Neural cell (in vitro differentiated cells): Measurements from ENCODE around the gene FBXO11. TPM values are rescaled to one million over a fixed set of nuclear protein-coding genes. Genes with fewer than 3 reads are reported as not detected.

ENCODE experiments used
- H2AFZ ChIP-seq: fragments of 200-600, 300-800 bp; sonication (generic), shearing (Covaris generic); 2 replicates; pipeline ENCODE4 v1.6.0; 2014; ENCODE audit warnings: low read depth, mild to moderate bottlenecking, antibody characterized with exemption, low read length, moderate library complexity
- H3F3A ChIP-seq: fragments of 200-600 bp; shearing (Covaris generic); 2 replicates; pipeline ENCODE4 v1.6.1; 2016; ENCODE audit warnings: mild to moderate bottlenecking, moderate library complexity, mixed read lengths, antibody characterized with exemption, low read length; ENCODE audit not compliant: insufficient read depth, poor library complexity, severe bottlenecking
- H3K27ac ChIP-seq: fragments of 200-600, 300-800 bp; sonication (generic), shearing (Covaris generic); 2 replicates; pipeline ENCODE4 v1.5.1; 2014; ENCODE audit warnings: mild to moderate bottlenecking, low read length, moderate library complexity
- H3K27me3 ChIP-seq: fragments of 300-800, 200-600 bp; sonication (generic), shearing (Covaris generic); 2 replicates; pipeline ENCODE4 v1.6.0; 2014; ENCODE audit warnings: mild to moderate bottlenecking, low read depth, low read length, moderate library complexity; ENCODE audit not compliant: insufficient read depth
- H3K36me3 ChIP-seq: fragments of 300-800, 200-600 bp; sonication (generic), shearing (Covaris generic); 2 replicates; pipeline ENCODE4 v1.5.1; 2014; ENCODE audit warnings: mild to moderate bottlenecking, antibody characterized with exemption, low read length, moderate library complexity; ENCODE audit not compliant: insufficient read depth
- H3K4me2 ChIP-seq: fragments of 300-800, 200-600 bp; sonication (generic), shearing (Covaris generic); 2 replicates; pipeline ENCODE4 v1.6.0; 2014; ENCODE audit warnings: mild to moderate bottlenecking, low read length
- H3K4me3 ChIP-seq: fragments of 300-800, 200-600 bp; sonication (generic), shearing (Covaris generic); 2 replicates; pipeline ENCODE4 v1.5.1; 2014; ENCODE audit warnings: mild to moderate bottlenecking, low read length, moderate library complexity
- H3K79me2 ChIP-seq: fragments of 200-600 bp; shearing (Covaris generic); replicated peaks from 2 replicates; pipeline ENCODE4 v1.6.0; 2014; ENCODE audit warnings: mild to moderate bottlenecking, low read length, moderate library complexity; ENCODE audit not compliant: insufficient read depth
- H3K9ac ChIP-seq: fragments of 300-800, 200-600 bp; sonication (generic), shearing (Covaris generic); 2 replicates; pipeline ENCODE4 v1.6.1; 2016; ENCODE audit warnings: mild to moderate bottlenecking, low read length, mixed read lengths
- H3K9me2 ChIP-seq: fragments of 200-600 bp; shearing (Covaris generic); 2 replicates; pipeline ENCODE4 v1.6.1; 2016; ENCODE audit warnings: mild to moderate bottlenecking, low read length, mixed read lengths; ENCODE audit not compliant: insufficient read depth
- H3K9me3 ChIP-seq: fragments of 200-600, 300-800 bp; sonication (generic), shearing (Covaris generic); 2 replicates; pipeline ENCODE4 v1.6.1; 2016; ENCODE audit warnings: mild to moderate bottlenecking, mixed run types, low read length, moderate library complexity, mixed read lengths
- H4K20me1 ChIP-seq: fragments of 200-600 bp; shearing (Covaris generic); 2 replicates; pipeline ENCODE4 v1.6.1; 2016; ENCODE audit warnings: mild to moderate bottlenecking, mixed run types; ENCODE audit not compliant: insufficient read depth
- EP300 ChIP-seq: fragments of 450-650 bp; conservative IDR thresholded peaks from 2 replicates; pipeline ENCODE4 v1.6.1; 2014; ENCODE audit warnings: antibody characterized with exemption, mild to moderate bottlenecking, moderate library complexity; ENCODE audit not compliant: poor library complexity, severe bottlenecking
- EZH2 ChIP-seq: fragments of 200-600, 300-800 bp; shearing (Covaris generic), sonication (generic); IDR thresholded peaks from 2 replicates; pipeline ENCODE4 v1.6.1; 2014; ENCODE audit warnings: antibody characterized with exemption, low read length, borderline replicate concordance, mild to moderate bottlenecking; ENCODE audit not compliant: insufficient read depth, poor library complexity, severe bottlenecking
- MXI1 ChIP-seq: fragments of 450-650 bp; conservative IDR thresholded peaks from 2 replicates; pipeline ENCODE4 v1.6.1; 2014; ENCODE audit warnings: antibody characterized with exemption, mild to moderate bottlenecking; ENCODE audit not compliant: poor library complexity, severe bottlenecking
- POLR2AphosphoS5 ChIP-seq: IDR thresholded peaks from 2 replicates; pipeline ENCODE4 v1.6.1; 2012
- RAD21 ChIP-seq: fragments of 450-650 bp; conservative IDR thresholded peaks from 2 replicates; pipeline ENCODE4 v1.6.1; 2014; ENCODE audit warnings: antibody characterized with exemption, mild to moderate bottlenecking, moderate library complexity
- SMC3 ChIP-seq: fragments of 450-650 bp; conservative IDR thresholded peaks from 2 replicates; pipeline ENCODE4 v1.6.1; 2014; ENCODE audit warnings: antibody characterized with exemption, mild to moderate bottlenecking, moderate library complexity; ENCODE audit not compliant: poor library complexity
- TAF1 ChIP-seq: IDR thresholded peaks from 2 replicates; pipeline ENCODE4 v1.6.1; 2012; ENCODE audit warnings: low read depth
- polyA plus RNA-seq: library from polyadenylated mRNA; depleted of rRNA; stranded (reverse); fragments of >200 nt; gene quantifications from 2 replicates; pipeline ENCODE4 v1.2.3, GENCODE V29; 2014
- TF ChIP-seq, protein P1 (sequence below): IDR thresholded peaks from 2 replicates; pipeline ENCODE4 v1.6.1; 2012; ENCODE audit warnings: borderline replicate concordance
- TF ChIP-seq, protein P2 (sequence below): fragments of 450-650 bp; IDR thresholded peaks from 2 replicates; pipeline ENCODE4 v1.5.1; 2014; ENCODE audit warnings: antibody characterized with exemption, mild to moderate bottlenecking, moderate library complexity; ENCODE audit not compliant: poor library complexity, severe bottlenecking

FBXO11 gene
- polyA plus RNA-seq, 1 donor from 2014 or later = 132 TPM

DNA sequence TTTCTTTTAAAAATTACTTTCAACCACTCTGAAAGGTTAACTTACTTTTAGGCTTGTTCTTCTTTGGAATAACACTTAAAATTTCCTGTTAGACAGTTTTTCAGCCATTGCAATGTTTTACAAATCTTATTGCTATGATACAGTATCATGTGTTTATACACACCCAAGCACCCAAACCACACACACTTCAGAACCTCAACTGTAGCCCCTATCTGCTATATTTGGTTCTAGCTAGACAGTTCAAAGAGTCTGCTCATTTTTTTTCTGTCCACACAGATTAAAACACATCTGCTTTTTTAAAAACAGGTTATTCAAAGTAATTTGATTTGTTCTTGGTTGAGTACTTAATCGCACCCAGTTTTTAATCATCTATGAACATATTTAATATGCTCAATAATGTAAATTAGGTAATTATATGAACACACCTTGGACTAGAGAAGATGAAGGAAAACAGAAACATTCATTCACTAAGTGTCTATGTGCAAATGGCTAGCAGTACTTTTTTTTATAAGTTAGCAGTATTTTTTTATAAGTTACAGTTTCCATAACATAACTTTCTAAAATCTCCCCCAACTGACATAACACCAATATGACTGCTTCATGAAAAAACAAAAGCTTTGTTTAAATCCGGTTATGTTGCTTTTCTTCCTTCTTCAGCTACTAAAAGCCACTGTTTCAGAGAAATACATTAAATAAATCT is 17.6 kb downstream of the FBXO11 start:
- Histone ChIP-seq H2AFZ (no peak overlapping the region), H3K79me2 (peaks cover 98% of the 10 kb centered on the region), H3K9ac (no peak overlapping the region), H3K9me2 (no peaks in the 10 kb centered on the region), H3F3A (no peaks in the 10 kb centered on the region), H3K4me2 (no peak overlapping the region), H3K36me3 (no peaks in the 10 kb centered on the region), H3K9me3 (no peaks in the 10 kb centered on the region), H3K27ac (no peak overlapping the region), H4K20me1 (peaks cover 24% of the 10 kb centered on the region), H3K4me3 (no peak overlapping the region), H3K27me3 (no peaks in the 10 kb centered on the region)
- TF ChIP-seq POLR2AphosphoS5 (no peak), TAF1 (no peak), EZH2 (no peak), MXI1 (no peak), EP300 (no peak)
- TF ChIP-seq, protein P1, sequence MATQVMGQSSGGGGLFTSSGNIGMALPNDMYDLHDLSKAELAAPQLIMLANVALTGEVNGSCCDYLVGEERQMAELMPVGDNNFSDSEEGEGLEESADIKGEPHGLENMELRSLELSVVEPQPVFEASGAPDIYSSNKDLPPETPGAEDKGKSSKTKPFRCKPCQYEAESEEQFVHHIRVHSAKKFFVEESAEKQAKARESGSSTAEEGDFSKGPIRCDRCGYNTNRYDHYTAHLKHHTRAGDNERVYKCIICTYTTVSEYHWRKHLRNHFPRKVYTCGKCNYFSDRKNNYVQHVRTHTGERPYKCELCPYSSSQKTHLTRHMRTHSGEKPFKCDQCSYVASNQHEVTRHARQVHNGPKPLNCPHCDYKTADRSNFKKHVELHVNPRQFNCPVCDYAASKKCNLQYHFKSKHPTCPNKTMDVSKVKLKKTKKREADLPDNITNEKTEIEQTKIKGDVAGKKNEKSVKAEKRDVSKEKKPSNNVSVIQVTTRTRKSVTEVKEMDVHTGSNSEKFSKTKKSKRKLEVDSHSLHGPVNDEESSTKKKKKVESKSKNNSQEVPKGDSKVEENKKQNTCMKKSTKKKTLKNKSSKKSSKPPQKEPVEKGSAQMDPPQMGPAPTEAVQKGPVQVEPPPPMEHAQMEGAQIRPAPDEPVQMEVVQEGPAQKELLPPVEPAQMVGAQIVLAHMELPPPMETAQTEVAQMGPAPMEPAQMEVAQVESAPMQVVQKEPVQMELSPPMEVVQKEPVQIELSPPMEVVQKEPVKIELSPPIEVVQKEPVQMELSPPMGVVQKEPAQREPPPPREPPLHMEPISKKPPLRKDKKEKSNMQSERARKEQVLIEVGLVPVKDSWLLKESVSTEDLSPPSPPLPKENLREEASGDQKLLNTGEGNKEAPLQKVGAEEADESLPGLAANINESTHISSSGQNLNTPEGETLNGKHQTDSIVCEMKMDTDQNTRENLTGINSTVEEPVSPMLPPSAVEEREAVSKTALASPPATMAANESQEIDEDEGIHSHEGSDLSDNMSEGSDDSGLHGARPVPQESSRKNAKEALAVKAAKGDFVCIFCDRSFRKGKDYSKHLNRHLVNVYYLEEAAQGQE = no peak
- TF ChIP-seq, protein P2, sequence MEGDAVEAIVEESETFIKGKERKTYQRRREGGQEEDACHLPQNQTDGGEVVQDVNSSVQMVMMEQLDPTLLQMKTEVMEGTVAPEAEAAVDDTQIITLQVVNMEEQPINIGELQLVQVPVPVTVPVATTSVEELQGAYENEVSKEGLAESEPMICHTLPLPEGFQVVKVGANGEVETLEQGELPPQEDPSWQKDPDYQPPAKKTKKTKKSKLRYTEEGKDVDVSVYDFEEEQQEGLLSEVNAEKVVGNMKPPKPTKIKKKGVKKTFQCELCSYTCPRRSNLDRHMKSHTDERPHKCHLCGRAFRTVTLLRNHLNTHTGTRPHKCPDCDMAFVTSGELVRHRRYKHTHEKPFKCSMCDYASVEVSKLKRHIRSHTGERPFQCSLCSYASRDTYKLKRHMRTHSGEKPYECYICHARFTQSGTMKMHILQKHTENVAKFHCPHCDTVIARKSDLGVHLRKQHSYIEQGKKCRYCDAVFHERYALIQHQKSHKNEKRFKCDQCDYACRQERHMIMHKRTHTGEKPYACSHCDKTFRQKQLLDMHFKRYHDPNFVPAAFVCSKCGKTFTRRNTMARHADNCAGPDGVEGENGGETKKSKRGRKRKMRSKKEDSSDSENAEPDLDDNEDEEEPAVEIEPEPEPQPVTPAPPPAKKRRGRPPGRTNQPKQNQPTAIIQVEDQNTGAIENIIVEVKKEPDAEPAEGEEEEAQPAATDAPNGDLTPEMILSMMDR = no peak

DNA sequence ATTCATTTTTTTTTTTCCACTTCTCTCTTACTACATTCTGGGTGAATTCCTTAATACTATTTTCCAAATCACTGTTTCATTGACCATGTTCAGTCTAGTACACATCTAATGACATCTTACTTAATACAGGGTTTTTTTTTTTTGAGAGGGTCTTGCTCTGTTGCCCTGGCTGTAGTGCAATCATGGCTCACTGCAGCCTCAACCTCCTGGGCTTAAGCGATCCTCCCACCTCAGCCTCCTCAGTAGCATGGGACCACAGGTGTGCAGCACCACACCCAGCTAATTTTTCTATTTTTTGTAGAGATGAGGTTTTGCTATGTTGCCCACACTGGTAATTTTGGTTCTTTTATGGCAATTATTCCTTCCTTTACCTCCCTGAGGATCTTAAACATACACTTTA is 29.4 kb downstream of the FBXO11 start:
- Histone ChIP-seq H3K27ac (no peak overlapping the region), H3K9me3 (no peaks in the 10 kb centered on the region), H3K27me3 (no peaks in the 10 kb centered on the region), H3K4me2 (no peak overlapping the region), H2AFZ (no peak overlapping the region), H3K9ac (no peak overlapping the region), H4K20me1 (no peaks in the 10 kb centered on the region), H3K9me2 (no peaks in the 10 kb centered on the region), H3F3A (no peaks in the 10 kb centered on the region), H3K4me3 (no peak overlapping the region), H3K36me3 (no peaks in the 10 kb centered on the region), H3K79me2 (peaks cover 74% of the 10 kb centered on the region)
- no peak for TF ChIP-seq TAF1
- TF ChIP-seq, protein P2 = no peak
- TF ChIP-seq MXI1 = no peak
- no peak for TF ChIP-seq POLR2AphosphoS5
- TF ChIP-seq, protein P1 = no peak
- no peak for TF ChIP-seq EP300
- TF ChIP-seq SMC3 = no peak
- TF ChIP-seq EZH2 = no peak
- TF ChIP-seq RAD21 = no peak
